ENCODE measurements around the gene CEP85L. TPM values are rescaled to one million over a fixed set of nuclear protein-coding genes. Genes with fewer than 3 reads are reported as not detected.

Gene CEP85L
- total RNA-seq, 2 experiments from 2014 or later, result 45.7 to 48.7 TPM

GRCh38 chr6:118525913-118526780 is 125.2 kb downstream of the CEP85L start:
- H3K36me3 Mint-ChIP-seq (ENCODE audit: low read depth), result peaks cover 26% of the 10 kb centered on the region
- no peaks in the 10 kb centered on the region for H3K9me3 Mint-ChIP-seq (ENCODE audit: insufficient read depth)
- no peak overlapping the region for H3K4me3 Mint-ChIP-seq
- DNase-seq, result no peak
- ATAC-seq, result no peak
- ChIA-PET CTCF (interaction anchor here (1.0 to 1.6 kb wide), 2 partner anchors 12 to 15 kb away, joined by 3 to 4 read pairs; no protein-coding TSS in a partner anchor), POLR2A (no interaction called here)
- H3K27me3 Mint-ChIP-seq (ENCODE audit: low read depth), result no peaks in the 10 kb centered on the region
- peaks cover 2% of the 10 kb centered on the region for H3K4me1 Mint-ChIP-seq (ENCODE audit: low read depth)
- no peak overlapping the region for H3K27ac Mint-ChIP-seq

GRCh38 chr6:118524686-118525085 is 126.7 kb downstream of the CEP85L start:
- CTCF ChIA-PET, result interaction anchor here (1.0 kb wide), 1 partner anchor 16 kb away, joined by 3 read pairs; no protein-coding TSS in a partner anchor
- no peaks in the 10 kb centered on the region for H3K9me3 Mint-ChIP-seq (ENCODE audit: insufficient read depth)
- POLR2A ChIA-PET, result no interaction called here
- peaks cover 23% of the 10 kb centered on the region for H3K36me3 Mint-ChIP-seq (ENCODE audit: low read depth)
- DNase-seq (no peak), ATAC-seq (no peak)
- no peak overlapping the region for H3K27ac Mint-ChIP-seq
- H3K27me3 Mint-ChIP-seq (ENCODE audit: low read depth), result no peaks in the 10 kb centered on the region
- no peak overlapping the region for H3K4me3 Mint-ChIP-seq
- H3K4me1 Mint-ChIP-seq (ENCODE audit: low read depth), result peaks cover 2% of the 10 kb centered on the region

GRCh38 chr6:118523216-118523615 is 128.2 kb downstream of the CEP85L start:
- CTCF ChIA-PET, result no interaction called here
- ATAC-seq, result no peak
- no peak overlapping the region for H3K27ac Mint-ChIP-seq

GRCh38 chr6:118522422-118522821 is 129.0 kb downstream of the CEP85L start:
- H3K36me3 Mint-ChIP-seq (ENCODE audit: low read depth), result peaks cover 41% of the 10 kb centered on the region
- no peak overlapping the region for H3K4me3 Mint-ChIP-seq
- DNase-seq, result no peak
- peaks cover 2% of the 10 kb centered on the region for H3K4me1 Mint-ChIP-seq (ENCODE audit: low read depth)
- no peak for ATAC-seq
- POLR2A ChIA-PET, result no interaction called here
- H3K27me3 Mint-ChIP-seq (ENCODE audit: low read depth), result no peaks in the 10 kb centered on the region
- no peaks in the 10 kb centered on the region for H3K9me3 Mint-ChIP-seq (ENCODE audit: insufficient read depth)
- no peak overlapping the region for H3K27ac Mint-ChIP-seq
- CTCF ChIA-PET, result no interaction called here

More at GRCh38 chr6:118523216-118523615, 128.2 kb downstream of the CEP85L start:
- H3K9me3 Mint-ChIP-seq (ENCODE audit: insufficient read depth), result no peaks in the 10 kb centered on the region
- H3K4me3 Mint-ChIP-seq, result no peak overlapping the region
- POLR2A ChIA-PET, result no interaction called here
- no peaks in the 10 kb centered on the region for H3K27me3 Mint-ChIP-seq (ENCODE audit: low read depth)
- peaks cover 34% of the 10 kb centered on the region for H3K36me3 Mint-ChIP-seq (ENCODE audit: low read depth)
- no peak for DNase-seq
- peaks cover 2% of the 10 kb centered on the region for H3K4me1 Mint-ChIP-seq (ENCODE audit: low read depth)

GRCh38 chr6:118514689-118515088 is 136.7 kb downstream of the CEP85L start:
- CTCF ChIA-PET, result no interaction called here
- no peak for DNase-seq
- peaks cover 19% of the 10 kb centered on the region for H3K36me3 Mint-ChIP-seq (ENCODE audit: low read depth)
- no peak for ATAC-seq
- H3K4me3 Mint-ChIP-seq, result no peak overlapping the region
- H3K4me1 Mint-ChIP-seq (ENCODE audit: low read depth), result no peaks in the 10 kb centered on the region
- H3K9me3 Mint-ChIP-seq (ENCODE audit: insufficient read depth), result no peaks in the 10 kb centered on the region
- POLR2A ChIA-PET, result no interaction called here
- no peak overlapping the region for H3K27ac Mint-ChIP-seq
- no peaks in the 10 kb centered on the region for H3K27me3 Mint-ChIP-seq (ENCODE audit: low read depth)

GRCh38 chr6:118511930-118512715 is 139.3 kb downstream of the CEP85L start:
- Mint-ChIP-seq H3K4me1 (ENCODE audit: low read depth) (no peaks in the 10 kb centered on the region), H3K4me3 (no peak overlapping the region), H3K36me3 (ENCODE audit: low read depth) (no peaks in the 10 kb centered on the region), H3K9me3 (ENCODE audit: insufficient read depth) (no peaks in the 10 kb centered on the region), H3K27ac (no peak overlapping the region), H3K27me3 (ENCODE audit: low read depth) (no peaks in the 10 kb centered on the region)
- ATAC-seq (no peak), DNase-seq (no peak)
- ChIA-PET POLR2A (no interaction called here), CTCF (interaction anchor here (0.8 to 1.1 kb wide), 2 partner anchors 11 to 27 kb away, joined by 3 read pairs; no protein-coding TSS in a partner anchor)

- DNase-seq, result no peak
- CTCF ChIA-PET, result no interaction called here
- Mint-ChIP-seq H3K36me3 (ENCODE audit: low read depth) (peaks cover 8% of the 10 kb centered on the region), H3K9me3 (ENCODE audit: insufficient read depth) (no peaks in the 10 kb centered on the region), H3K4me1 (ENCODE audit: low read depth) (no peaks in the 10 kb centered on the region), H3K4me3 (no peak overlapping the region), H3K27ac (no peak overlapping the region), H3K27me3 (ENCODE audit: low read depth) (no peaks in the 10 kb centered on the region)
- POLR2A ChIA-PET, result no interaction called here
- no peak for ATAC-seq
Measured at GRCh38 chr6:118509009-118509617, 142.3 kb downstream of the CEP85L start.

- Mint-ChIP-seq H3K27me3 (ENCODE audit: low read depth) (no peaks in the 10 kb centered on the region), H3K27ac (no peak overlapping the region), H3K36me3 (ENCODE audit: low read depth) (peaks cover 19% of the 10 kb centered on the region), H3K4me1 (ENCODE audit: low read depth) (no peaks in the 10 kb centered on the region), H3K4me3 (no peak overlapping the region), H3K9me3 (ENCODE audit: insufficient read depth) (no peaks in the 10 kb centered on the region)
- POLR2A ChIA-PET, result no interaction called here
- ATAC-seq, result no peak
- CTCF ChIA-PET, result no interaction called here
- DNase-seq, result no peak
Measured at GRCh38 chr6:118507636-118508035, 143.8 kb downstream of the CEP85L start.

GRCh38 chr6:118506071-118506638 is 145.2 kb downstream of the CEP85L start:
- Mint-ChIP-seq H3K4me1 (ENCODE audit: low read depth) (no peaks in the 10 kb centered on the region), H3K9me3 (ENCODE audit: insufficient read depth) (no peaks in the 10 kb centered on the region), H3K27me3 (ENCODE audit: low read depth) (no peaks in the 10 kb centered on the region), H3K36me3 (ENCODE audit: low read depth) (peaks cover 34% of the 10 kb centered on the region), H3K27ac (no peak overlapping the region), H3K4me3 (no peak overlapping the region)
- CTCF ChIA-PET, result no interaction called here
- POLR2A ChIA-PET, result no interaction called here
- no peak for DNase-seq
- ATAC-seq, result no peak

- CTCF ChIA-PET, result no interaction called here
- DNase-seq, result no peak
- no peak overlapping the region for H3K27ac Mint-ChIP-seq
Measured at GRCh38 chr6:118505656-118506055, 145.7 kb downstream of the CEP85L start.

GRCh38 chr6:118504611-118505010 is 146.8 kb downstream of the CEP85L start:
- Mint-ChIP-seq H3K4me3 (no peak overlapping the region), H3K27ac (no peak overlapping the region), H3K4me1 (ENCODE audit: low read depth) (no peaks in the 10 kb centered on the region), H3K9me3 (ENCODE audit: insufficient read depth) (peaks cover 4% of the 10 kb centered on the region), H3K36me3 (ENCODE audit: low read depth) (peaks cover 44% of the 10 kb centered on the region), H3K27me3 (ENCODE audit: low read depth) (no peaks in the 10 kb centered on the region)
- CTCF ChIA-PET, result no interaction called here
- POLR2A ChIA-PET, result no interaction called here
- ATAC-seq, result no peak
- DNase-seq, result no peak

More at GRCh38 chr6:118505656-118506055, 145.7 kb downstream of the CEP85L start:
- no peaks in the 10 kb centered on the region for H3K4me1 Mint-ChIP-seq (ENCODE audit: low read depth)
- H3K9me3 Mint-ChIP-seq (ENCODE audit: insufficient read depth), result peaks cover under 1% of the 10 kb centered on the region
- POLR2A ChIA-PET, result no interaction called here
- H3K36me3 Mint-ChIP-seq (ENCODE audit: low read depth), result peaks cover 39% of the 10 kb centered on the region
- no peak for ATAC-seq
- no peak overlapping the region for H3K4me3 Mint-ChIP-seq
- no peaks in the 10 kb centered on the region for H3K27me3 Mint-ChIP-seq (ENCODE audit: low read depth)

All from activated CD8-positive, alpha-beta T cell treated with anti-CD3 and anti-CD28 coated beads, Interleukin-2, amount 10 ng/mL, durations not matched to agents 7 days and 5 days (primary cell).